B cell (primary cell): ENCODE measurements around the gene FBRS. TPM values are rescaled to one million over a fixed set of nuclear protein-coding genes. Genes with fewer than 3 reads are reported as not detected.

ENCODE experiments used
- ATAC-seq: fragments of 200-7000 bp; cut with Tn5 transposase; one replicate; pipeline ENCODE4 v1.10.0; 2021; ENCODE audit warnings: low read depth, mild to moderate bottlenecking, moderate number of reproducible peaks, moderate library complexity
- CTCF ChIA-PET: fragments of 350-600 bp; sonication (Branson Sonifier 250); formaldehyde crosslinking; loops from one replicate; lab custom pipeline; 2021; ENCODE audit warnings: antibody characterized with exemption, inconsistent platforms; lab: Charles Lee
- POLR2A ChIA-PET: fragments of 350-600 bp; sonication (Branson Sonifier 250); formaldehyde crosslinking; loops from one replicate; lab custom pipeline; 2021; ENCODE audit warnings: antibody characterized with exemption; lab: Charles Lee
- DNase-seq: peaks from one replicate; pipeline ENCODE4 v3.0.0; 2013
- H2AFZ ChIP-seq: 2 replicates; pipeline ENCODE4 v1.6.1; 2012; ENCODE audit warnings: mild to moderate bottlenecking, low read depth, low read length; ENCODE audit not compliant: insufficient read depth, poor library complexity, severe bottlenecking
- H3K27ac ChIP-seq, 2 donors: 1 replicate in 1 of 2; 2 replicates in 1 of 2; pipeline ENCODE4 v1.5.1; 2012 to 2013; ENCODE audit warnings: low read length in 2 of 2, mild to moderate bottlenecking in 2 of 2, moderate library complexity in 1 of 2
- H3K27me3 ChIP-seq, 4 experiments: fragments of 200-600 bp in 1 of 4; sonication (generic) in 1 of 4; replicated peaks in 1 of 4; 1 replicate in 2 of 4; 2 replicates in 2 of 4; pipeline versions ENCODE4 v1.6.1 to v1.7.0; 2013 to 2016; ENCODE audit warnings: low read length in 3 of 4, mild to moderate bottlenecking in 2 of 4, mixed read lengths in 1 of 4, moderate library complexity in 1 of 4; ENCODE audit not compliant: insufficient read depth in 4 of 4, control insufficient read depth in 3 of 4; ENCODE audit errors: control extremely low read depth in 1 of 4
- H3K36me3 ChIP-seq, 2 experiments: replicated peaks in 1 of 2; 1 replicate in 1 of 2; 2 replicates in 1 of 2; pipeline versions ENCODE4 v1.6.1 to v1.7.1; 2013; ENCODE audit warnings: low read length in 1 of 2; ENCODE audit not compliant: insufficient read depth in 2 of 2, control insufficient read depth in 1 of 2; ENCODE audit errors: control extremely low read depth in 1 of 2, extremely low read depth in 1 of 2
- H3K4me1 ChIP-seq, 2 donors: fragments of 200-600 bp in 1 of 2; sonication (generic) in 1 of 2; 1 replicate in 1 of 2; 2 replicates in 1 of 2; pipeline versions ENCODE4 v1.5.1 to v1.6.1; 2013 to 2017; ENCODE audit warnings: low read length in 2 of 2; ENCODE audit not compliant: control insufficient read depth in 2 of 2, insufficient read depth in 2 of 2
- H3K4me2 ChIP-seq: replicated peaks from 2 replicates; pipeline ENCODE3; 2012; ENCODE audit warnings: mild to moderate bottlenecking, low read depth, low read length; ENCODE audit not compliant: poor library complexity, severe bottlenecking
- H3K4me3 ChIP-seq, 5 experiments: fragments of 200-600 bp in 1 of 5; sonication (generic) in 1 of 5; 1 replicate in 3 of 5; 2 replicates in 2 of 5; pipeline versions ENCODE4 v1.5.1 to v1.7.0; 2011 to 2016; ENCODE audit warnings: low read length in 4 of 5, mild to moderate bottlenecking in 4 of 5, low read depth in 2 of 5, control low read depth in 1 of 5, moderate library complexity in 1 of 5; ENCODE audit not compliant: insufficient read depth in 1 of 5; ENCODE audit errors: control extremely low read depth in 1 of 5, extremely low read depth in 1 of 5
- H3K79me2 ChIP-seq: fragments of 200-600 bp; sonication (generic); one replicate; pipeline ENCODE4 v1.6.0; 2016; ENCODE audit warnings: low read length; ENCODE audit not compliant: control insufficient read depth, insufficient read depth
- H3K9ac ChIP-seq: fragments of 200-600 bp; sonication (generic); 2 replicates; pipeline ENCODE4 v1.6.1; 2017; ENCODE audit warnings: mild to moderate bottlenecking, low read length, moderate library complexity
- H3K9me3 ChIP-seq, 3 donors: one replicate each; pipeline versions ENCODE4 v1.6.1 to v1.7.1; 2013; ENCODE audit warnings: low read length in 2 of 3; ENCODE audit not compliant: control insufficient read depth in 2 of 3, insufficient read depth in 1 of 3; ENCODE audit errors: control extremely low read depth in 1 of 3
- H4K20me1 ChIP-seq: 2 replicates; pipeline ENCODE4 v1.6.0; 2012; ENCODE audit warnings: mild to moderate bottlenecking, low read length; ENCODE audit not compliant: insufficient read depth, control insufficient read depth, poor library complexity, severe bottlenecking
- H3K27ac Mint-ChIP-seq: one replicate; pipeline ENCODE4 v1.8.0; 2021; ENCODE audit warnings: mixed read lengths
- H3K27me3 Mint-ChIP-seq: one replicate; pipeline ENCODE4 v1.8.0; 2021; ENCODE audit warnings: mixed read lengths
- H3K4me1 Mint-ChIP-seq: one replicate; pipeline ENCODE4 v1.8.0; 2021; ENCODE audit warnings: mixed read lengths
- H3K4me3 Mint-ChIP-seq: one replicate; pipeline ENCODE4 v1.8.0; 2021; ENCODE audit warnings: mixed read lengths
- H3K9me3 Mint-ChIP-seq: one replicate; pipeline ENCODE4 v1.8.0; 2022; ENCODE audit warnings: mixed read lengths; ENCODE audit not compliant: insufficient read depth
- EZH2 ChIP-seq: IDR thresholded peaks from 2 replicates; pipeline ENCODE4 v1.6.1; 2012; ENCODE audit warnings: borderline replicate concordance, low read depth, mild to moderate bottlenecking, moderate library complexity, low read length; ENCODE audit not compliant: insufficient read depth, poor library complexity, severe bottlenecking
- WGBS: methylation state at CpG from one replicate; pipeline ENCODE4 v1.1.5; 2013; ENCODE audit warnings: missing lambda C conversion rate; ENCODE audit not compliant: insufficient coverage; 5-methylcytosine and 5-hydroxymethylcytosine counted together
- intact Hi-C: fragments of 100-400 bp; cut with micrococcal nuclease; formaldehyde crosslinking; loops from one replicate; pipeline ENCODE4 v1.10.0; 2022
- polyA plus RNA-seq: library from polyadenylated mRNA; depleted of rRNA; stranded (reverse); fragments of >200 nt; gene quantifications from 2 replicates; pipeline ENCODE4 v1.2.3, GENCODE V29; 2012
- total RNA-seq, 2 donors: library from RNA; stranded (reverse); fragments of 120-200 nt in 1 of 2; gene quantifications; 1 replicate in 1 of 2; 2 replicates in 1 of 2; pipeline versions ENCODE4 v1.2.3 to v1.2.4, GENCODE V29; 2013 to 2022
- TF ChIP-seq, protein P1 (sequence below): fragments of 200-600 bp; IDR thresholded peaks from one replicate; pipeline ENCODE4 v1.8.0; 2022; ENCODE audit warnings: antibody characterized with exemption, mild to moderate bottlenecking

FBRS gene
- total and polyA plus RNA-seq, 2 donors (not counting 1 experiment from before 2014, with no cell fraction given), result 68.3 to 194 TPM

DNA sequence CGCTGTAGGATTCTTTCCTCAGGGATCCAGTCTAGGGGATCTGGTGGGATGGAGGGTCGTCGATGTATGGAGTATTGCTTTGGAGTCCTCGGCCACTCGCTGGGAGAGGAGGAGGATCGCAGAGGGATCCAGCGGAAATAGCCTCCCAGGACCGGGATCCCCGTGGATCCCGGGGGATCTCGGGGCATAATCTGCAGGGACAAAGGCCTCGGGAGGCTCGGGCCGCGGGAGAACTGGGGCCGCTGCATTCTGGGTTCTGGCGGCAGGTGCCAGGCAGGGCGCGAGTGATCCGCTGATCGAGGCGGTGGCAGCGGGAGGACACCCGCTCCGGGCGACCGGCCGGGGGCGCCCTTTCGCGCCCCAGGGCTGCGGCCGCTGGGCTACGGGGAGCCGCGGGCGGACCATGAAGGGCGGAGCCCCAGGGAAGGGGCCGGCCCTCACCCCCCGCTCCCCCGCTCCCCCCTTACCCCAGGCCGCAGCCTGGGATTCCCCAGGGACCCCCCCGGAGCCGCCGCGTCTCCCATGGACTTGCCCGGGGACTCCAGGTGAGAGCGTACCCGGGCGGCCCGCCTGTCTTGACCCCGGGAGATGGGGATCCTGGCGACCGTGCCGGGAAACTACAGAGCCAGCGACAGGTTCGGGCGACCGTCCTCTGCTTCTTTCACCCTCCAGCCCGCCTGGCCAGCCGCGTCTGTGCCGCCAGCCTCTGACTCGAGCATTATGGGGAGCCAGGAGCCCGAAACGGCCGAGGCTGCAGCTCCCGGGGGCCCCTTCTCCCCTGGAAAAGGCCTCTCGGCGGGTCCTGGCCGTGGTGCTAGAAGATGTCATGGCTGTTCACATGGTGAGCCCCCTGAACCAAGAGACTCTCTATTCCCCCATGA, 6.9 kb upstream of the FBRS start:
- H3K4me3 Mint-ChIP-seq, result peak overlapping the region; percentile 91
- ATAC-seq, result peak; percentile 60
- TF ChIP-seq, protein P1, sequence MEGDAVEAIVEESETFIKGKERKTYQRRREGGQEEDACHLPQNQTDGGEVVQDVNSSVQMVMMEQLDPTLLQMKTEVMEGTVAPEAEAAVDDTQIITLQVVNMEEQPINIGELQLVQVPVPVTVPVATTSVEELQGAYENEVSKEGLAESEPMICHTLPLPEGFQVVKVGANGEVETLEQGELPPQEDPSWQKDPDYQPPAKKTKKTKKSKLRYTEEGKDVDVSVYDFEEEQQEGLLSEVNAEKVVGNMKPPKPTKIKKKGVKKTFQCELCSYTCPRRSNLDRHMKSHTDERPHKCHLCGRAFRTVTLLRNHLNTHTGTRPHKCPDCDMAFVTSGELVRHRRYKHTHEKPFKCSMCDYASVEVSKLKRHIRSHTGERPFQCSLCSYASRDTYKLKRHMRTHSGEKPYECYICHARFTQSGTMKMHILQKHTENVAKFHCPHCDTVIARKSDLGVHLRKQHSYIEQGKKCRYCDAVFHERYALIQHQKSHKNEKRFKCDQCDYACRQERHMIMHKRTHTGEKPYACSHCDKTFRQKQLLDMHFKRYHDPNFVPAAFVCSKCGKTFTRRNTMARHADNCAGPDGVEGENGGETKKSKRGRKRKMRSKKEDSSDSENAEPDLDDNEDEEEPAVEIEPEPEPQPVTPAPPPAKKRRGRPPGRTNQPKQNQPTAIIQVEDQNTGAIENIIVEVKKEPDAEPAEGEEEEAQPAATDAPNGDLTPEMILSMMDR, result peak; percentile 85
- TF ChIP-seq EZH2, result no peak
- DNase-seq, result peak; percentile 88
- H3K27me3 Mint-ChIP-seq, result no peaks in the 10 kb centered on the region
- peaks cover 9 to 21% of the 10 kb centered on the region in 2 donors for H3K4me1 ChIP-seq
- H3K9me3 ChIP-seq, result peaks cover 0 to 8% (median 0%) of the 10 kb centered on the region in 3 donors
- H3K27ac Mint-ChIP-seq, result peak overlapping the region; percentile 96
- CTCF ChIA-PET, result interaction anchor here (0.9 to 3.6 kb wide), 9 partner anchors 9 to 116 kb away, joined by 3 to 33 read pairs (median 6); partner anchors contain the start of genes FBRS, ZNF688 and ZNF747
- H3K4me3 ChIP-seq, result peak overlapping the region; percentile 62 to 100 (median 93)
- H3K9ac ChIP-seq, result peak overlapping the region; percentile 99
- POLR2A ChIA-PET, result interaction anchor here (0.9 to 2.8 kb wide), 11 partner anchors 8 to 234 kb away, joined by 3 to 37 read pairs (median 8); partner anchors contain the start of genes DCTPP1, FBRS, ZNF688 and ZNF747
- no peaks in the 10 kb centered on the region for H3K27me3 ChIP-seq
- peak overlapping the region; percentile 97 to 98 for H3K27ac ChIP-seq
- peaks cover 0 to 41% of the 10 kb centered on the region in 2 experiments for H3K36me3 ChIP-seq
- under 1% methylated on average over 54 of the region's 71 CpGs for WGBS
- H4K20me1 ChIP-seq, result no peaks in the 10 kb centered on the region
- H3K79me2 ChIP-seq, result no peaks in the 10 kb centered on the region
- peak overlapping the region; percentile 100 for H3K4me2 ChIP-seq
- H3K4me1 Mint-ChIP-seq, result peaks cover 20% of the 10 kb centered on the region
- intact Hi-C loops, result loop anchor here (1.0 kb wide), 4 partner anchors 8 to 79 kb away; no protein-coding TSS in a partner anchor
- no peaks in the 10 kb centered on the region for H3K9me3 Mint-ChIP-seq
- H2AFZ ChIP-seq, result peak overlapping the region; percentile 99

DNA sequence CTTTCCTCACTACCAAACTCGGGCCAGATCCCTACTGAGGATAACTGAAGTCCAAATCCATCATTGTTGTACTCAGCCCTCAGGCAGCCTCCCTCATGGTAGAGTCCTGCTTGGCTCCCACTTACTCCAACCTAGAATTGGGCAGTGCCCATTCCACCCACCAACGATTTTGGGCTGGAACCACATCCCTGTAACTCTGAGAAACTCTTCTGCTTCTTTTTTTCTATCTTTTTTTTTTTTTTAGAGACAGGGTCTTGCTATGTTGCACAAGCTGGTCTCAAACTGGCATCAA, 6.3 kb upstream of the FBRS start:
- Histone ChIP-seq H3K27me3 (no peaks in the 10 kb centered on the region), H3K79me2 (no peaks in the 10 kb centered on the region), H2AFZ (peak overlapping the region; percentile 99), H3K4me3 (peak overlapping the region in 4 of 5 experiments; percentile 62 to 100 (median 92)), H3K4me2 (peak overlapping the region; percentile 100), H3K4me1 (peaks cover 10 to 26% of the 10 kb centered on the region in 2 donors), H3K27ac (peak overlapping the region; percentile 71 to 76), H4K20me1 (no peaks in the 10 kb centered on the region), H3K9ac (peak overlapping the region; percentile 99), H3K36me3 (peaks cover 0 to 46% of the 10 kb centered on the region in 2 experiments), H3K9me3 (peaks cover 0 to 8% (median 0%) of the 10 kb centered on the region in 3 donors)
- CTCF ChIA-PET, result interaction anchor here (1.2 to 3.6 kb wide), 2 partner anchors 8 to 45 kb away, joined by 3 to 33 read pairs; partner anchors contain the start of gene FBRS
- no peak for DNase-seq
- intact Hi-C loops, result no loop called here
- Mint-ChIP-seq H3K9me3 (no peaks in the 10 kb centered on the region), H3K27me3 (no peaks in the 10 kb centered on the region), H3K4me3 (peak overlapping the region; percentile 91), H3K27ac (peak overlapping the region; percentile 86), H3K4me1 (peaks cover 22% of the 10 kb centered on the region)
- ATAC-seq, result no peak
- POLR2A ChIA-PET, result interaction anchor here (2.8 kb wide), 1 partner anchor 45 kb away, joined by 8 read pairs; no protein-coding TSS in a partner anchor
- TF ChIP-seq, protein P1, result no peak
- TF ChIP-seq EZH2, result no peak
- WGBS, result 10% methylated on average over 2 of the region's 2 CpGs
